Nephron (organoid): ENCODE measurements around the gene SLC10A3.

Experiments used
- H3K27ac Mint-ChIP-seq, 3 experiments: 2 replicates each; pipeline ENCODE4 v1.8.0; 2020; ENCODE audit warnings: mixed read lengths in 3 of 3, mild to moderate bottlenecking in 2 of 3, moderate library complexity in 1 of 3
- H3K27me3 Mint-ChIP-seq: 2 replicates; pipeline ENCODE4 v1.8.0; 2021; ENCODE audit warnings: low read depth, mild to moderate bottlenecking, moderate library complexity, mixed read lengths
- H3K36me3 Mint-ChIP-seq: 2 replicates; pipeline ENCODE4 v1.8.0; 2020; ENCODE audit warnings: low read depth, mixed read lengths
- H3K4me1 Mint-ChIP-seq: 2 replicates; pipeline ENCODE4 v1.8.0; 2020; ENCODE audit warnings: mixed read lengths
- H3K4me3 Mint-ChIP-seq, 3 experiments: 2 replicates each; pipeline ENCODE4 v1.8.0; 2020; ENCODE audit warnings: mild to moderate bottlenecking in 3 of 3, mixed read lengths in 3 of 3, moderate library complexity in 2 of 3
- H3K9me3 Mint-ChIP-seq: 2 replicates; pipeline ENCODE4 v1.8.0; 2020; ENCODE audit warnings: mixed read lengths
- CTCF ChIP-seq, 3 experiments: fragments of 200-600 bp; sonication (generic); IDR thresholded peaks; one replicate each; pipeline ENCODE4 v1.5.0; 2021; ENCODE audit warnings: antibody characterized with exemption in 3 of 3; ENCODE audit not compliant: unreplicated experiment in 3 of 3

The SLC10A3 gene

GRCh38 chrX:154477891-154478477 lies 12.4 kb downstream of the SLC10A3 start:
- H3K9me3 Mint-ChIP-seq = peaks cover 19% of the 10 kb centered on the region

GRCh38 chrX:154476821-154477220 lies 13.6 kb downstream of the SLC10A3 start:
- H3K36me3 Mint-ChIP-seq = peaks cover 18% of the 10 kb centered on the region
- H3K4me3 Mint-ChIP-seq = peak overlapping the region; percentile 11 to 70 (median 57)
- no peak overlapping the region for H3K27ac Mint-ChIP-seq
- H3K27me3 Mint-ChIP-seq = no peaks in the 10 kb centered on the region
- no peak for TF ChIP-seq CTCF (IDR thresholded peaks at IDR 0.05; ENCODE audit: unreplicated experiment in 3 of 3)
- H3K4me1 Mint-ChIP-seq = peaks cover 4% of the 10 kb centered on the region
- H3K9me3 Mint-ChIP-seq = peaks cover 16% of the 10 kb centered on the region

More at GRCh38 chrX:154477891-154478477, 12.4 kb downstream of the SLC10A3 start:
- TF ChIP-seq CTCF (IDR thresholded peaks at IDR 0.05; ENCODE audit: unreplicated experiment in 3 of 3) = no peak
- H3K36me3 Mint-ChIP-seq = peaks cover 21% of the 10 kb centered on the region
- peaks cover 3% of the 10 kb centered on the region for H3K27me3 Mint-ChIP-seq
- H3K4me1 Mint-ChIP-seq = peaks cover 4% of the 10 kb centered on the region
- H3K27ac Mint-ChIP-seq = peak overlapping the region in 2 of 3 experiments; percentile 64 to 77
- H3K4me3 Mint-ChIP-seq = peak overlapping the region; percentile 83 to 87 (median 86)

GRCh38 chrX:154473683-154474082 lies 16.7 kb downstream of the SLC10A3 start:
- H3K36me3 Mint-ChIP-seq = peaks cover 28% of the 10 kb centered on the region
- no peaks in the 10 kb centered on the region for H3K27me3 Mint-ChIP-seq
- H3K4me1 Mint-ChIP-seq = peaks cover 4% of the 10 kb centered on the region
- no peak for TF ChIP-seq CTCF (IDR thresholded peaks at IDR 0.05; ENCODE audit: unreplicated experiment in 3 of 3)
- no peak overlapping the region for H3K27ac Mint-ChIP-seq
- H3K9me3 Mint-ChIP-seq = peaks cover 9% of the 10 kb centered on the region
- H3K4me3 Mint-ChIP-seq = no peak overlapping the region

- Mint-ChIP-seq H3K4me1 (peaks cover 4% of the 10 kb centered on the region), H3K27me3 (no peaks in the 10 kb centered on the region), H3K9me3 (peaks cover 9% of the 10 kb centered on the region), H3K4me3 (no peak overlapping the region), H3K27ac (no peak overlapping the region), H3K36me3 (peaks cover 28% of the 10 kb centered on the region)
- no peak for TF ChIP-seq CTCF (IDR thresholded peaks at IDR 0.05; ENCODE audit: unreplicated experiment in 3 of 3)
Measured at GRCh38 chrX:154472685-154473632, 17.5 kb downstream of the SLC10A3 start.

GRCh38 chrX:154471839-154472684 lies 18.4 kb downstream of the SLC10A3 start:
- peaks cover 28% of the 10 kb centered on the region for H3K36me3 Mint-ChIP-seq
- TF ChIP-seq CTCF (IDR thresholded peaks at IDR 0.05; ENCODE audit: unreplicated experiment in 3 of 3) = no peak
- peaks cover 9% of the 10 kb centered on the region for H3K9me3 Mint-ChIP-seq
- no peaks in the 10 kb centered on the region for H3K27me3 Mint-ChIP-seq
- H3K27ac Mint-ChIP-seq = no peak overlapping the region
- no peak overlapping the region for H3K4me3 Mint-ChIP-seq
- peaks cover 4% of the 10 kb centered on the region for H3K4me1 Mint-ChIP-seq
